KMS-11 (cell line): ENCODE data around the gene SOCS3.

Source experiments
- H2AFZ ChIP-seq: fragments of 200-600 bp; sonication (generic); 2 replicates; pipeline ENCODE4 v1.6.1; 2016; ENCODE audit warnings: antibody characterized with exemption, mixed run types, low read depth
- H3K27ac ChIP-seq: fragments of 200-600 bp; sonication (generic); 2 replicates; pipeline ENCODE4 v1.6.1; 2016; ENCODE audit warnings: mild to moderate bottlenecking, mixed run types
- H3K27me3 ChIP-seq: fragments of 200-600 bp; sonication (generic); 2 replicates; pipeline ENCODE4 v1.6.1; 2017; ENCODE audit warnings: mild to moderate bottlenecking, low read depth, mixed run types, moderate library complexity; ENCODE audit not compliant: insufficient read depth
- H3K36me3 ChIP-seq: fragments of 200-600 bp; sonication (generic); 2 replicates; pipeline ENCODE4 v1.6.1; 2017; ENCODE audit warnings: mild to moderate bottlenecking, mixed run types; ENCODE audit not compliant: insufficient read depth
- H3K4me1 ChIP-seq: fragments of 200-600 bp; sonication (generic); 2 replicates; pipeline ENCODE4 v1.6.1; 2016; ENCODE audit warnings: mild to moderate bottlenecking, low read depth, mixed run types; ENCODE audit not compliant: poor library complexity, severe bottlenecking
- H3K4me2 ChIP-seq: fragments of 200-600 bp; sonication (generic); 2 replicates; pipeline ENCODE4 v1.7.0; 2016; ENCODE audit warnings: mild to moderate bottlenecking, mixed run types
- H3K4me3 ChIP-seq: fragments of 200-600 bp; sonication (generic); IDR thresholded peaks from 2 replicates; pipeline ENCODE4 v1.6.1; 2017; ENCODE audit warnings: low read depth, low read length, mixed read lengths; ENCODE audit not compliant: insufficient read depth
- H3K79me2 ChIP-seq: fragments of 200-600 bp; sonication (generic); 2 replicates; pipeline ENCODE4 v1.6.1; 2016; ENCODE audit warnings: low read depth, mixed run types; ENCODE audit not compliant: insufficient read depth
- H3K9ac ChIP-seq: fragments of 200-600 bp; sonication (generic); 2 replicates; pipeline ENCODE4 v1.6.1; 2016; ENCODE audit warnings: mild to moderate bottlenecking, mixed run types
- H4K20me1 ChIP-seq: fragments of 200-600 bp; sonication (generic); 2 replicates; pipeline ENCODE4 v1.6.1; 2016; ENCODE audit warnings: mild to moderate bottlenecking, mixed run types; ENCODE audit not compliant: insufficient read depth
- TF ChIP-seq, protein P1 (sequence below): fragments of 200-600 bp; sonication (generic); conservative IDR thresholded peaks from 2 replicates; pipeline ENCODE4 v1.6.1; 2017; ENCODE audit warnings: low read depth, mild to moderate bottlenecking, antibody characterized with exemption, low read length, moderate library complexity, mixed read lengths

Gene SOCS3

DNA sequence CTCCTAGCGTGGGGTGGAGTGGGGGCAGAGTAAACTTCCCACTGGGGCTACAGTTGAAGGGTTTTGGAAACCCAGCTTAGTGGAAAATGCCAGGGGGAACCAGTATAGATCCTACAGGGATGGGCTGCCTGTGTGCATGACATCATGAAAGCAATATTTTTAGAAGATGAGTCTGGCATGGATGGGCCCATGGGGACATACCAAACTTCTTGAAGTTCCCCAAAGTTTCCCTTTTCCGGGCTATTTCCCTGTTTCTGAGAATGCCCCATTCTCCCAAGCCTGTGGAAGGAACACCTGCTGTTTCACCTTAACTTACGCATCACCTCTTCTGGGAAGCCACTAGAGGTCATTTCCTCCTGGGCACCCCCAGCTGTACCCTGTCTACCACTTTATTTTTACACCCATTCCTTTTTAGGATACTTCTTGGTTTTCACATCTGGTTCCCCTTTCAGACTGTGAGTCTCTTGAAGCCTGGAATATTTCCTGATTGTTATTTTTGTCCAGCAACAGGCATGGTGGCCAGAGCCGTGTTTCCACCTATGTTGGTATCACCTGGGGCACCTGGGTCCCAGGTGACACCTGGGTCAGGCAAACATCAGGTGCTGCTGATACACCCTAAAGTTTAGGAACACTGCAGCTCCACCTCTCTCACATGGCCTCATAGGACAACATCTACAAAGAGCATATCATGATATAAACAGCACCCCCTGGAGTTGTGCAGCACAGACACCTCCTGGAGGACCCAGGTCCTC is 9.8 kb downstream of the SOCS3 start:
- Histone ChIP-seq H3K9ac (no peak overlapping the region), H3K4me3 (no peak overlapping the region), H4K20me1 (no peaks in the 10 kb centered on the region), H3K4me1 (peaks cover 39% of the 10 kb centered on the region), H3K79me2 (no peaks in the 10 kb centered on the region), H2AFZ (no peak overlapping the region), H3K36me3 (no peaks in the 10 kb centered on the region), H3K27ac (no peak overlapping the region), H3K27me3 (peaks cover 3% of the 10 kb centered on the region; the same call in 1 of the 2 replicates), H3K4me2 (no peak overlapping the region)
- TF ChIP-seq, protein P1, sequence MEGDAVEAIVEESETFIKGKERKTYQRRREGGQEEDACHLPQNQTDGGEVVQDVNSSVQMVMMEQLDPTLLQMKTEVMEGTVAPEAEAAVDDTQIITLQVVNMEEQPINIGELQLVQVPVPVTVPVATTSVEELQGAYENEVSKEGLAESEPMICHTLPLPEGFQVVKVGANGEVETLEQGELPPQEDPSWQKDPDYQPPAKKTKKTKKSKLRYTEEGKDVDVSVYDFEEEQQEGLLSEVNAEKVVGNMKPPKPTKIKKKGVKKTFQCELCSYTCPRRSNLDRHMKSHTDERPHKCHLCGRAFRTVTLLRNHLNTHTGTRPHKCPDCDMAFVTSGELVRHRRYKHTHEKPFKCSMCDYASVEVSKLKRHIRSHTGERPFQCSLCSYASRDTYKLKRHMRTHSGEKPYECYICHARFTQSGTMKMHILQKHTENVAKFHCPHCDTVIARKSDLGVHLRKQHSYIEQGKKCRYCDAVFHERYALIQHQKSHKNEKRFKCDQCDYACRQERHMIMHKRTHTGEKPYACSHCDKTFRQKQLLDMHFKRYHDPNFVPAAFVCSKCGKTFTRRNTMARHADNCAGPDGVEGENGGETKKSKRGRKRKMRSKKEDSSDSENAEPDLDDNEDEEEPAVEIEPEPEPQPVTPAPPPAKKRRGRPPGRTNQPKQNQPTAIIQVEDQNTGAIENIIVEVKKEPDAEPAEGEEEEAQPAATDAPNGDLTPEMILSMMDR, result peak; percentile 24; the same call in 1 of the 2 replicates

DNA sequence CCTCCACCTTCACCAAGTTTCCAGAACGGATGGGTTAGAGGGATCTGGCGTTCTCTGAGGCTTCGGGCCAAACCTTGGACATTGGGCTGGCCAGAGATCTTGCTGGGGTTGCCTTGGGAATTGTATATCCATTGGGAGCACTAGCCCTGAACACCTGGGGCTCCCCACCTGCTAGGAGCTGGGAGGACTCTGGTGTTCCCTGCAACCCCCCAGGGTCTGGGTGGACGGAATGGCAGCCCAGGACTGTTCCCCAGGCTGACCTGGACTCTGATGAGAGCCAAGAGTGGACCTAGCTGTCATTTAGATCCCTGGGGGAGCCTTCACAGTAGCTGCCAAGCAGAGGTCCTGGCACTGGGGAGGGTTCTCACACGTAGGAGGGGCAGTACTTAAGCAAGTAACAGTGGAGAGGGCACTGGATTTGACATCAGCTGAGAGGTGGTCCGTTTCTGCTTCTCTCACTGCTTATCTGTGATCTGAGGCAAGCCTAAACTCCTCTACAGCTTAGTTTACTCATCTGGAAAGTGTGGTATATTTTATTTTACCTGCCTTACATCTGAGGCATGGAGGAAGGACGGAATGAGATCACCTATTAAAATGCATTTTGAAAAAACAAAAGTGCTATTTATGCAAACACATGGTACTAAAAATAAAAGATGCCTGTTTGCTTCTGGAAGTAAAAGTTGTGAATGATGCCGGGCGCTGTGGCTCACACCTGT is 11.7 kb downstream of the SOCS3 start:
- Histone ChIP-seq H3K79me2 (no peaks in the 10 kb centered on the region), H3K4me1 (peaks cover 20% of the 10 kb centered on the region), H3K4me2 (no peak overlapping the region), H4K20me1 (no peaks in the 10 kb centered on the region), H3K27me3 (peaks cover 3% of the 10 kb centered on the region; the same call in 1 of the 2 replicates), H3K27ac (no peak overlapping the region), H3K36me3 (no peaks in the 10 kb centered on the region), H2AFZ (no peak overlapping the region), H3K9ac (no peak overlapping the region), H3K4me3 (no peak overlapping the region)
- TF ChIP-seq, protein P1, result no peak

DNA sequence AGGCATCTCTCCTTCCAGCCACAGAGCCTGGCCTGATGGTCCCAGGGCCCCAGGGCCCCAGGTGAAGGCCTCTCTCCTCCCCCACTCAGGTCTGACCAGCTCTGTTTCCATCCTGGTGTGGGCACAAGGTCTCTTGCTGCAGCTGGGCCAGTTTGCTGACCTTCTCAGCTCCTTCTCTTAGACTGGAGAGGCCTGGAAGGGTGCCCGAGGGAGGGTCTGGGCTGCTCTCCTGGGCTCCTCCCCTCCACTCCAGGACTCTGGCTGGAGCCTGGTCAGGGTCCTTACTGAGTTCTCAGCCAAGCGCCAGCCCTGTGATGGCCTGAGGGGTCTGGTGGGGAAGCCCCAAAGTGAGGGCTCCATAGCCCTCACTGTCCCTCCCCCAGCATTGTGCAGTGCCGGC is 12.4 kb downstream of the SOCS3 start:
- no peaks in the 10 kb centered on the region for H3K79me2 ChIP-seq
- no peak overlapping the region for H3K4me3 ChIP-seq
- peaks cover 3% of the 10 kb centered on the region; the same call in 1 of the 2 replicates for H3K27me3 ChIP-seq
- H3K27ac ChIP-seq, result no peak overlapping the region
- no peaks in the 10 kb centered on the region for H4K20me1 ChIP-seq
- no peak overlapping the region for H3K4me2 ChIP-seq
- TF ChIP-seq, protein P1, result no peak
- H3K9ac ChIP-seq, result no peak overlapping the region
- no peaks in the 10 kb centered on the region for H3K36me3 ChIP-seq
- peaks cover 18% of the 10 kb centered on the region for H3K4me1 ChIP-seq
- no peak overlapping the region for H2AFZ ChIP-seq

- H3K9ac ChIP-seq, result no peak overlapping the region
- TF ChIP-seq, protein P1, result no peak
- peaks cover 3% of the 10 kb centered on the region; the same call in 1 of the 2 replicates for H3K27me3 ChIP-seq
- H3K4me2 ChIP-seq, result no peak overlapping the region
- no peak overlapping the region for H3K4me3 ChIP-seq
- no peaks in the 10 kb centered on the region for H4K20me1 ChIP-seq
- no peaks in the 10 kb centered on the region for H3K36me3 ChIP-seq
- peaks cover 11% of the 10 kb centered on the region for H3K4me1 ChIP-seq
- no peak overlapping the region for H2AFZ ChIP-seq
- H3K27ac ChIP-seq, result no peak overlapping the region
- H3K79me2 ChIP-seq, result no peaks in the 10 kb centered on the region
These were observed 13.1 kb downstream of the SOCS3 start for GRCh38 chr17:78346605-78347250.
